GM18951 (cell line): ENCODE data around the gene OR5B2.
"Not testable (repeated sequence)": the region's sequence is repeated elsewhere in the genome, so short reads cannot be mapped to it uniquely, and the experiment has no call there.

Experiments
- POLR2A ChIP-seq: IDR thresholded peaks from 4 replicates; pipeline ENCODE4 v1.6.1; 2011; ENCODE audit warnings: mild to moderate bottlenecking; ENCODE audit not compliant: insufficient read length, insufficient read depth; ENCODE audit errors: extremely low read depth
- in situ Hi-C: fragments of 300-500 bp; cut with MboI; formaldehyde crosslinking; loops from one replicate; pipeline ENCODE4 v1.12.0; 2022; ENCODE audit warnings: low sequenced_read_pairs, mixed read lengths, inconsistent platforms; ENCODE audit not compliant: unreplicated experiment

Gene OR5B2

DNA sequence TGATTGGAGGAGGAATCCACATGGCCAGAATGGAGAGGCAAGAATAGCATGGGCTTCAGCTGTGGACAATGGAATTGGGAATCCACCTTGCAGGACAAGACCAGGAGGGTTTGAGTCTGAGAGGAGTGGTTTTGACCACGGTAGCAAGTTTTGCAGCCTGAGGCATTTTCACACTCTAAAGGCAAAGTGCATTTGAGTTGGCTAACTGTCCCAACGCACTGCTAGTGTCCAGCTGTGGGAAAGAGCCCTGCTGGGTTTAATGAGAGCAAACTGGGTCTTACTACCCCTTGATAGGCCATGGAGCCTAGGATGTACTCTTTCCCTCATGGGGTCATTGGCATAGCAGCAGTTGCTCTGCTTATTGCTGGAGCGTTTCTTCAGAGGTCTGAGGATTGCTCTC lies at the start of gene OR5B2:
Gene OR5B2, minus strand, starts transcription at position 101 of the 400 bp plus-strand sequence. CDS start 4,860 bp downstream, outside the sequence.
- in situ Hi-C loops, result no loop called here
- TF ChIP-seq POLR2A, result no peak

DNA sequence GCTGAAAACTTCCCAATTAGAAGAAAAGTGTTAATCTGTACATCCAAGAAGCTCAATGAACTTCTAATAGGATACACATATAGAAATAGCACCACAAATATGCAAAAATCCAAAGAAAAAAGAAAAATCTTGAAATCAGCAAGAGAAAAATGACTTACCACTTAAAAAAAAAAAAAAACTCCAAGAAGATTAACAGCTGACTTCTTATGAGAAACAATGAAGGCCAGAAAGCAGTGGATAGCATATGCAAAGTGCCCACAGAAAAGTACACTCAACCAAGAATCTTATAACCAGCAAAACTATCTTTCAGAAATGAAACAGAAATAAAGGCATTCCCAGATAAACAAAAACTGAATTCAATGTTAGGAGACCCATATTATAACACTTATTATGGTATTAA lies 44.0 kb upstream of the OR5B2 start:
- TF ChIP-seq POLR2A, result no peak
- in situ Hi-C loops, result no loop called here

DNA sequence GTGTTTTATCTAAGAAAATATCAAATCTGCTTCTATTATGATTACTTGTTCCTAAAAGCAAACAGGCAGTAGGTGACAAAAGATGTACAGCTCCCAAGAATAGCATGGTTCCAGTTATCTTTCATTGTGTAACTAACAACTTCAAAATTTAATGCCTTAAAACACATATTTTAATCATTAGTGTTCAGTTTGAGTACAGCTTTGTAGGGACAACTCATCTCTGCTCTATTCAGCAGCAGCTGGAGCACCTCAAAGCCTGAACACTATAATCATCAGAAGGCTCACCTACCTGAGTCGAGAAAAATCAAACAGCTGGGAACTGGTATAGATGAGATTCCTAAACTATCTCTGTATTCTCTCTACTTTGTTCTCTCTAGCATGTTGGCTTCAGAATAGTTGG lies 38.4 kb upstream of the OR5B2 start:
- in situ Hi-C loops, result no loop called here
- no peak for TF ChIP-seq POLR2A

DNA sequence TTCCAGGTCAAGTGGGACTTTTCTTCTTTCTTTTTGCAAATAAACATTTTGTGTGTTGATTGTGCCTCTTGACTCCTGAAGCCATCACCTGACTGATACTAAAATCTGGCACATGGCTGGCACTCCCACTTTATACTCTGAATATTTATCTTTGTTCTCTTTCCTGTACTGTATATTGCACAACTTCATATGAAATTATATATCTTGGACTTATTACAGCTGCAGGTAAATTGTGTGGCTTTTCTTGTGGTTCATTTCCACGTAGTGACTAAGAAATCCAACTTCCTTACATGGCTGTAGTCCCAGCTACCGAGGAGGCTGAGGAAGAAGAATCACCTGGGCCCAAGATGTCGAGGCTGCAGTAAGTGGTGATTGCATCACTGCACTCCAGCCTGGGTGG lies 37.8 kb upstream of the OR5B2 start:
- TF ChIP-seq POLR2A, result no peak
- in situ Hi-C loops, result no loop called here

DNA sequence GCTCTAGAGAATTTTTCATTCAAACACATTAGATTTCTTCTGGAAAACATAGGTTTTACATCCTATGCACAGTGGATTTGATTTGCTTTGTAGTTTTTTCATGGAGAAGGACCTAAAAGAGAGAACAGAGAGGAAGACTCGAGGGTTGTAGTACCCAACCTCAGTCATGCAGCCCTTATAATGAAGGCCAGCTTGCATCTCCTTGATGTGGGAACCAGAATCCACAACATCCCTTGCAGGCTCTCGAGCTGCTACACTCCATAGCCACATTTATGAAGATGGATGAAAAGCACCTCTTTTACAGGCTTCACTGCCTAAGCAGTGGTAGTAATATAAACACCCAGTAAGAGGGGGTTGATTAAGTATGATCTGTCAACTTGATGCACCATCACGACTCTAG lies 23.7 kb upstream of the OR5B2 start:
- no peak for TF ChIP-seq POLR2A
- in situ Hi-C loops, result no loop called here

DNA sequence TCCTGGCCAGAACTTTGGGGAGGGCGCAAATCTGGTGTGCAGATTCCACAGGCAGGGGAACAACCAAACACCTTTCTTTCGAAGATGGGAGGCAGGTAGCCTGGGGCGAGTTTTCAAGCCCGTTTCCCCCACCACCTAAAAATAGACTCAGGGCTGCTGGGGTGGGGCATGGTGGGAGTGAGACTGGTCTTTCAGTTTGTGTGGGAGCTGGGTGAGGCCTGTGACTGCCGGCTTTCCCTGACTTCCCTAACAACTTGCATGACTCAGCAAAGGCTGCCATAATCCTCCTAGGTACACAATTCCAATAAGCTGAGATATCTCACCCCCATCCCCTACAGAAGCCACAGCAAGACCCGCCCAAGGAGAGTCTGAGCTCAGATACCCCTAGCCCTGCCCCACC lies 18.4 kb upstream of the OR5B2 start:
- no peak for TF ChIP-seq POLR2A
- in situ Hi-C loops, result no loop called here

DNA sequence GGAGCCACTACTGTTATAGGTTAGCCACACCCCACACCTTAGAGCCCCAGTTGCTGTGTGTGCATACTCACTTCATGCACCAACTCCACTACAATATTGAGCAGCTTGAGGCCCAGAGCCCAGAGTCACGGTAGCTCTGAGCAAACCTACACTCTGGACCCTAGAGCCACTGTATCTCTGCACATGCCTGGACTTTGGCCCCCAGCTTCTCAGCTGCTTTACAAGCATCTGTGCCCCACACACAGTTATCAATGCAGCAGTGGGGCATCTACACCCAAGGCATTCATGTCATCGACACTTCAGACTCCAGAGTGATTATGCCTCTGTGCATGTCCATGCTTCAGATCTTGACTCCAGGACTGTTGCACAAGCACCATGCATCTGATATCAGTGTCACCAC lies 16.4 kb upstream of the OR5B2 start:
- in situ Hi-C loops, result no loop called here
- TF ChIP-seq POLR2A, result no peak

DNA sequence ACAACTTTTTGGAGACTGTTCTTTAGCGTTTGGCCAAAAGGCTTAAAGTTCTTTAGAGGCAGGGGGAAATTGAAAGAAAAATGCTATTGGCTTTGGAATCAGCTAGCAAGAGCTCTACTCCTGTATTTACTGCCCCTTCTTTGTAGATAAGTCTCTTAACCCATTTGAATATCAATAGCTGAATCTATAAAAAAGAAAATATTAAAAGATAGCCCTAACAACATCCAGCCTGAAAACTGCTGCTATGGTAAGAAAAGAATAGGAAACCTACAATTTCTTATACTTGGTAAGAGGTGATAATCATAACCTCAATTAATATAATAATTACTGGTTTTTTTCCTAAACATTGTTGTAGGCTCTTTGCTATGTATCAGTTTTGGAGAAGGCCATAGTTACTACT lies 14.2 kb upstream of the OR5B2 start, which contains the start of gene OR5B12:
Gene OR5B12, minus strand, starts transcription at position 101 of the 400 bp plus-strand sequence. CDS start 2,085 bp downstream, outside the sequence.
- in situ Hi-C loops, result no loop called here
- TF ChIP-seq POLR2A, result no peak

DNA sequence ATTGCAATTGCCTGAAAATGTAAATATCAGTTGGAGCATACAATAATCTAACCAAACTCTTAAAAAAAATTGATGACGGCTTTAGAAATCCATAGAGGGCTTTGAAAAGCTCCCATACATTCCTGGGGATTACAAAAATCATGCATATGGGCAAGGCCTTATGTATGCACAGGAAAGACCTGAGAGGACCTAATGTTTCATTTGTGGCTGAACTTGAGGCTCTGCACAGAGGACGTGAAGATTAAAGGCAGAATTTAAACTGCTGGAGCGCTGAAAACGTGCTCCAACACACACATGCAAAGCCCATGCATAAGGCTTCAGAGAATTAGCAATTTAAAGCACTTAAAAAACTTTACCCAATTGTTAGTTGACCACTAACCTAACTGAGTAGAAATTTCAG lies 10.6 kb upstream of the OR5B2 start:
- TF ChIP-seq POLR2A, result no peak
- in situ Hi-C loops, result no loop called here

DNA sequence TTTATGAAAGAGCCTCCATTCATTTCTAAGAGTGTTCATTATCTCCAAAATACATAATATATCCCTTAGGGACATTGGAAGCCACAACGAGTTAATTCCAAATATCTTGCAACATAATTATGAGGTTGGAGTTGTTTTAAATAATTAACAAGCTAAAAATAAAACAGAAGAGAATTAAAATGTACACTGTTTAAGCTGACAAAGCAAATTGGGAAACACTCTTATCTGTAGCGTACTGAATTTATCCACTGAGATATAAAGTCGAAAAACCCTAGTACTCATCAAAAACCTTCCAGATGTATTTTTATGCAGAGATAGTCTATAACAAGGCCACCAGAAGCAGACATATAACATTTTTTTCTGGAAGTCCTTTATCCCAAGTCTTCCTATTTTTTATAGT lies 6.3 kb upstream of the OR5B2 start:
- TF ChIP-seq POLR2A, result no peak
- in situ Hi-C loops, result no loop called here

DNA sequence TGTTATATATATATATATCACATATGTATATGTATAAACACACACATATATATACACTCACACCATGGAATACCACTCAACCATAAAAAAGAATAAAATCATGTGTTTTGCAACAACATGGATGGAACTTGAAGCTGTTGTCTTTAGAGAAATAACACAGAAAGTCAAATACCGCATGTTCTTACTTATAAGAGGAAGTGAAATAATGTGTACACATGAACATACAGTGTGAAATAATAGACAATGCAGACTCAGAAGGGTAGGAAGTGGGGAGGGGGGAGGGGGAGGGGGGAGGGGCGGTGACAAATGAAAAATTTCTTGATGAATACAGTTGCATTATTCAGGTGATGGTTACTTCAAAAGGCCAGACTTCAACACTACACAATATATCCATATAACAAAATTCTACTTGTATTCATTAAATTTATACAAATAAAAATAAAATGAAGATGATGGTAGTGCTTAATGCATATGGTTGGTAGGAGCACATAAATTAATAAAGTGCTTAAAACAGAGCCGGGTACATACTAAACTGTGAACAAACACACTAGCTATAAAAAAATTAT lies 5.8 kb upstream of the OR5B2 start:
- in situ Hi-C loops, result no loop called here

DNA sequence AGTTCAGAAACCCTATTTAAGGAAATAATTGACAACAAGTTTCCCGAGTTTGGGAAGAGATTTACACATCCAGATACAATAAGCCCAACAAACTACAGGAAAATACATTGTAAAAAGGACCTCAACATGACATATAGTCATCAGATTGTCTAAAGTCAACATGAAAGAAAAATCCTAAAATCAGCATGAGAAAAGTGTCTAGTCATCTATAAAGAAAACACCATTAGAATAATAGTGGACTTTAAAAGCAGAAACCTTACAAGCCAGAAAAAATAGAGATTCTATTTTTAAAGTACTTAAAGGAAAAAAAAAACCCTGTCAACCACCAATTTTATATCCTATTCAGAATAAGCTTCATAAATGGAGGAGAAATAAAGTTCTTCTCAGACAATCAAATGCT lies 1.4 kb upstream of the OR5B2 start:
- in situ Hi-C loops, result no loop called here
- TF ChIP-seq POLR2A, result no peak

More for the DNA sequence above, 5.8 kb upstream of the OR5B2 start:
- TF ChIP-seq POLR2A, result no peak

DNA sequence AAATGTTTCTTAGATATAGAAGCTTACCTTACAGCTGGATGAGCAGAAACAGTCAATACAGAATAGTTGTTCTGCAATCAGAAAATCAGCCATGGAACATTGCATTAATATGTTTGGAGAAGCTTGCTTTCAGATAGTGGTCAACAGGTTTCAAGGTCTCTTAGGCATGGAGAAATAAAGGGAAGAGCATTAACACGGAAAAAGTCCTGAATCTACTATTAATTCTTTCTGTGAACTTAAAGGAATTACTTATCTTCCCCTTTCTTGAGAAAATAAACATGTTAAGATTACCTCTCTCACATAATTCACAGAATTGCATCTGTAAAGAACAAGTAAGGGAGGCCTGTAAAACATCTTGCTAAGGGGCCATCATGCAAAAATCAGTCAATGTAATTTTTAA lies 21.1 kb downstream of the OR5B2 start, which contains the start of gene OR5B3:
Gene OR5B3, minus strand, starts transcription at position 101 of the 400 bp plus-strand sequence. CDS start 3,465 bp downstream, outside the sequence.
- no peak for TF ChIP-seq POLR2A
- in situ Hi-C loops, result no loop called here

DNA sequence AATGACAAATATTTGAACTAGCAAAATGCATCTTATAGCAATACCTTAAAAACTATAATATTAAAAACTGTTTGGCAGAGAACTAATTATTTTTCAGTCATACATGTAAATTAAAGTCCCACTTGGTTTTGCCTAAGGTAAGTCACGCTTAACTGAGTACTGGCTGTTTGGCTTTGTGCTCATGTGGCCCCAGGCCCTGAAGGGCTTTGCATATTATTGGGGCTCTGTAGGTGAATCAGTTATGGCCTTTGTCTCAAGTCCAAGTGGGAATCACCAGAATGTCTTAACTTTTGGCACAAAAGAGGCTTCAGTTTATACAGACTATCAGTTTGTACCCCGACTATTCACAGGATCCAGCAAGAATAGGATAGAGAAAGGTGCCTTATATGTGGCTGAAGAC lies 28.3 kb downstream of the OR5B2 start:
- in situ Hi-C loops, result not testable (repeated sequence)

DNA sequence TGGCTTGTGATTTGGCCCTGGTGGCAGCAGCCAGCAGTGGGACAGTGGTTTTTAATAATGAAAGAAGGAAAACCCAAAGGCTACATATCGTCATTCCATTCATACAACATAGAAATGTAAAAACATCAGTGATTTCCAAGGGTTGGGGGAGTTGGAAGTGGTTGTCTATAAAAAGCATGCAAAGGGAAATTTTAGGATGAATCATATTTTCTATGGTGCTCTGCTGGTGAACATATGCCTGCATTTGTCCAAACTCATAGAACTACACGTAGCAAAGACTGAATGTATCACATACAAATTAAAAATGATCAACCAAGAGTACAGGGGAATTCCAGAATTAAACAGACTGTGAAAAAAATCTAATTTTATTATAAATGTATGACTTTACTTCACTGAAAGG lies 32.3 kb downstream of the OR5B2 start:
- no peak for TF ChIP-seq POLR2A

More for the DNA sequence above, 32.3 kb downstream of the OR5B2 start:
- in situ Hi-C loops, result no loop called here
